ENCODE results near the gene POU6F2. TPM values are rescaled to one million over a fixed set of nuclear protein-coding genes. Genes with fewer than 3 reads are reported as not detected.

The POU6F2 gene
- total and polyA plus RNA-seq, 2 donors (not counting 1 experiment from before 2014, with no cell fraction given): 0.47 TPM; not detected in 1

- no peaks in the 10 kb centered on the region for H3K9me3 Mint-ChIP-seq (ENCODE audit: insufficient read depth)
- DNase-seq (no peak), ATAC-seq (ENCODE audit: low read depth) (no peak)
- Histone ChIP-seq H2AFZ (ENCODE audit: insufficient read depth, low read depth, low read length, poor library complexity, severe bottlenecking) (no peak overlapping the region), H3K4me2 (replicated peaks; ENCODE audit: low read depth, low read length, poor library complexity, severe bottlenecking) (no peak overlapping the region), H3K27me3 (replicated peaks in 1 of 4; ENCODE audit: control extremely low read depth in 1 of 4, control insufficient read depth in 3 of 4, insufficient read depth in 4 of 4, low read length in 3 of 4) (no peaks in the 10 kb centered on the region), H3K4me1 (ENCODE audit: control insufficient read depth in 2 of 2, insufficient read depth in 2 of 2, low read length in 2 of 2) (peaks cover 0 to 4% of the 10 kb centered on the region in 2 donors), H3K36me3 (replicated peaks in 1 of 2; ENCODE audit: control extremely low read depth in 1 of 2, control insufficient read depth in 1 of 2, extremely low read depth in 1 of 2, insufficient read depth in 2 of 2, low read length in 1 of 2) (no peaks in the 10 kb centered on the region), H4K20me1 (ENCODE audit: control insufficient read depth, insufficient read depth, low read length, poor library complexity, severe bottlenecking) (no peaks in the 10 kb centered on the region), H3K79me2 (ENCODE audit: control insufficient read depth, insufficient read depth, low read length) (no peaks in the 10 kb centered on the region), H3K4me3 (ENCODE audit: control extremely low read depth in 1 of 5, extremely low read depth in 1 of 5, insufficient read depth in 1 of 5, low read depth in 2 of 5, low read length in 4 of 5) (no peak overlapping the region), H3K9ac (ENCODE audit: low read length) (no peak overlapping the region), H3K9me3 (ENCODE audit: control extremely low read depth in 1 of 3, control insufficient read depth in 2 of 3, insufficient read depth in 1 of 3, low read length in 2 of 3) (no peaks in the 10 kb centered on the region), H3K27ac (ENCODE audit: low read length in 2 of 2) (no peak overlapping the region)
- H3K27me3 Mint-ChIP-seq: peaks cover 9% of the 10 kb centered on the region
- no peak for TF ChIP-seq CTCF (IDR thresholded peaks at IDR 0.05)
- TF ChIP-seq EZH2 (IDR thresholded peaks at IDR 0.05; ENCODE audit: borderline replicate concordance, insufficient read depth, low read depth, low read length, poor library complexity, severe bottlenecking): no peak
- ChIA-PET POLR2A (no interaction called here), CTCF (no interaction called here)
- H3K4me3 Mint-ChIP-seq: no peak overlapping the region
- peaks cover 3% of the 10 kb centered on the region for H3K4me1 Mint-ChIP-seq
- intact Hi-C loops (cut with micrococcal nuclease): no loop called here
- WGBS (ENCODE audit: insufficient coverage): no CpG with 5 or more reads among the region's 7 CpGs
- H3K27ac Mint-ChIP-seq: no peak overlapping the region
Measured at GRCh38 chr7:39516498-39516897, 538.8 kb downstream of the POU6F2 start.

GRCh38 chr7:39517240-39517639 is 539.5 kb downstream of the POU6F2 start:
- H3K36me3 ChIP-seq (replicated peaks in 1 of 2; ENCODE audit: control extremely low read depth in 1 of 2, control insufficient read depth in 1 of 2, extremely low read depth in 1 of 2, insufficient read depth in 2 of 2, low read length in 1 of 2): no peaks in the 10 kb centered on the region
- no peak for TF ChIP-seq EZH2 (IDR thresholded peaks at IDR 0.05; ENCODE audit: borderline replicate concordance, insufficient read depth, low read depth, low read length, poor library complexity, severe bottlenecking)
- no peak for TF ChIP-seq CTCF (IDR thresholded peaks at IDR 0.05)
- POLR2A ChIA-PET: no interaction called here
- H3K4me3 ChIP-seq (ENCODE audit: control extremely low read depth in 1 of 5, extremely low read depth in 1 of 5, insufficient read depth in 1 of 5, low read depth in 2 of 5, low read length in 4 of 5): no peak overlapping the region
- no peak overlapping the region for H2AFZ ChIP-seq (ENCODE audit: insufficient read depth, low read depth, low read length, poor library complexity, severe bottlenecking)
- WGBS (ENCODE audit: insufficient coverage): 80% methylated on average over 3 of the region's 3 CpGs
- H3K9ac ChIP-seq (ENCODE audit: low read length): no peak overlapping the region
- Mint-ChIP-seq H3K4me3 (no peak overlapping the region), H3K27me3 (peaks cover 11% of the 10 kb centered on the region), H3K27ac (no peak overlapping the region), H3K9me3 (ENCODE audit: insufficient read depth) (no peaks in the 10 kb centered on the region), H3K4me1 (peaks cover 3% of the 10 kb centered on the region)
- no peak overlapping the region for H3K4me2 ChIP-seq (replicated peaks; ENCODE audit: low read depth, low read length, poor library complexity, severe bottlenecking)
- no peaks in the 10 kb centered on the region for H3K79me2 ChIP-seq (ENCODE audit: control insufficient read depth, insufficient read depth, low read length)
- H3K27me3 ChIP-seq (replicated peaks in 1 of 4; ENCODE audit: control extremely low read depth in 1 of 4, control insufficient read depth in 3 of 4, insufficient read depth in 4 of 4, low read length in 3 of 4): no peaks in the 10 kb centered on the region
- H4K20me1 ChIP-seq (ENCODE audit: control insufficient read depth, insufficient read depth, low read length, poor library complexity, severe bottlenecking): no peaks in the 10 kb centered on the region
- ATAC-seq (ENCODE audit: low read depth) (no peak), DNase-seq (no peak)
- H3K4me1 ChIP-seq (ENCODE audit: control insufficient read depth in 2 of 2, insufficient read depth in 2 of 2, low read length in 2 of 2): peaks cover 0 to 4% of the 10 kb centered on the region in 2 donors
- no peaks in the 10 kb centered on the region for H3K9me3 ChIP-seq (ENCODE audit: control extremely low read depth in 1 of 3, control insufficient read depth in 2 of 3, insufficient read depth in 1 of 3, low read length in 2 of 3)
- CTCF ChIA-PET: no interaction called here
- intact Hi-C loops (cut with micrococcal nuclease): no loop called here
- H3K27ac ChIP-seq (ENCODE audit: low read length in 2 of 2): no peak overlapping the region

Small RNA genes within 50 kb of the gene (small RNA-seq; reads per million reads assigned to genes)
- gene SNORA20B (ENCODE audit: insufficient read length, low read depth, low replicate concordance): 47.4 reads per million, percentile 93 among the genes with 10 or more reads in this experiment

Other genes with a start within 250 kb of the POU6F2 start
- 112 and 114 TPM in 2 replicates for gene VPS41, start 68.7 kb upstream of the POU6F2 start, total RNA-seq
- gene VPS41, start 68.7 kb upstream of the POU6F2 start, polyA plus RNA-seq: 9.3 and 15.0 TPM in 2 replicates